Astrocyte of the cerebellum (primary cell): ENCODE results near the gene MORC2.

Source experiments
- DNase-seq: peaks from one replicate; pipeline ENCODE4 v3.0.0-alpha.2; 2011; ENCODE audit warnings: low read depth
- H3K4me3 ChIP-seq: 2 replicates; pipeline ENCODE4 v1.5.1; 2011; ENCODE audit warnings: mild to moderate bottlenecking, low read depth, low read length, moderate library complexity
- CTCF ChIP-seq: IDR thresholded peaks from 2 replicates; pipeline ENCODE4 v1.5.1; 2012; ENCODE audit warnings: low read length, low read depth, moderate library complexity, mild to moderate bottlenecking; ENCODE audit errors: missing control alignments
- in situ Hi-C: cut with HindIII; loops from 2 replicates; pipeline ENCODE4 v1.10.0; 2017; ENCODE audit warnings: low sequenced_read_pairs

Gene MORC2

DNA sequence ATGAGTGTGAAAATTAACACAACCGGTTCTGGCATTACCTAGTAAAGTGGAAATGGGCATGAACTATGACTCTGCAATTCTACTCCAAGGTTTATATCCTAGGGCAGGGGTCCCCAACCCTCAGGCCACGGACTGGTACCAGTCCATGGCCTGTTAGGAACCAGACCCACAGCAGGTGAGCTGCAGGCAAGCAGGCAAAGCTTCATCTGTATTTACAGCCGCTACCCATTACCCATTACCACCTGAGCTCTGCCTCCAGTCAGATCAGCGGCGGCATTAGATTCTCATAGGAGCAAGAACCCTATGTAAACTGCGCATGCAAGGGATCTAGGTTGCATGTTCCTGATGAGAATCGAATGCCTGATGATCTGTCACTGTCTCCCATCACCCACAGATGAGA is 49.8 kb downstream of the MORC2 start:
- in situ Hi-C loops = no loop called here
- no peak for TF ChIP-seq CTCF
- no peak overlapping the region for H3K4me3 ChIP-seq
- DNase-seq = no peak

- TF ChIP-seq CTCF = no peak
- H3K4me3 ChIP-seq = no peak overlapping the region
- DNase-seq = no peak
- in situ Hi-C loops = no loop called here
These were observed 58.2 kb downstream of the MORC2 start for GRCh38 chr22:30910358-30910757.

DNA sequence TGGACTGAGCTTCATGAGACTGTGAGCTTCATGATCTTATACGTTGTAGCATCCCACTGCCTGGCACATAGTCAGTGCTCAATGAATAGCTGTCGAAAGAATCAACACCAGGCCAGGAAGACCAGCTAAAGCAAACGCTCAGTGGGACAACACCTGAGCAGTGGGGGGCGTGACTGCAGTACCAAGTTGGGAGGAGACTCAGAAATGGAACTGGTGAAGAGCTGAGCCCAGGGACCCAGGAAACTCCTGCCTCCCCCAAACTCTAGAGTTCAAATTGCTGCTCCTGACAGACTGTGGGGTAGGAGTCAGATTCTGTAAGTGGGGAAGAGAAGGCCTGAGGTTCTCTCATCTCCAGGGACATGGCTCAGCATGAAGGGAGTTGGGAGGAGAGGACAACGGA is 59.3 kb downstream of the MORC2 start:
- no peak for DNase-seq
- in situ Hi-C loops = no loop called here
- H3K4me3 ChIP-seq = no peak overlapping the region
- TF ChIP-seq CTCF = no peak

- in situ Hi-C loops = no loop called here
- no peak for TF ChIP-seq CTCF
- no peak overlapping the region for H3K4me3 ChIP-seq
- DNase-seq = no peak
These were observed 60.5 kb downstream of the MORC2 start for GRCh38 chr22:30908051-30908461.

DNA sequence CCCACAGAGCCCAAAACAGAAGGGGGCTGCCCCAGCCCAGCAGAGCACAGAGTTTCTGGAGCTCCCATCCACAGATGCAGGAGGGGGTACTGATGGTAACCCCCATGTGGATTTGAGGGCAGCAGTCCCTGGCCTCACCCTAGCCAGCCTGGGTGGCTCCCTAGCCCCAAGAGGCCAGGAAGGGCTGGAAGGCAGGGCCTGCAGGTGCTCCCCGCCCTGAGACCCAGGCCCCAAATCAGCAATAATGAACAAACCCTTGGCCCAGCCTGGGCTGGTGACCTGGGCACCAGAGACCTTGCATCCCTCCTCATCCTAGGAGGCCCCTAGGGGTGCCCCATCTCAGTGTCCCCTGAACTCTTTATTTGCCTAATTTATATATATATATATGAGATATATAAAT is 61.6 kb downstream of the MORC2 start:
- in situ Hi-C loops = no loop called here
- no peak overlapping the region for H3K4me3 ChIP-seq
- no peak for DNase-seq
- TF ChIP-seq CTCF = no peak

DNA sequence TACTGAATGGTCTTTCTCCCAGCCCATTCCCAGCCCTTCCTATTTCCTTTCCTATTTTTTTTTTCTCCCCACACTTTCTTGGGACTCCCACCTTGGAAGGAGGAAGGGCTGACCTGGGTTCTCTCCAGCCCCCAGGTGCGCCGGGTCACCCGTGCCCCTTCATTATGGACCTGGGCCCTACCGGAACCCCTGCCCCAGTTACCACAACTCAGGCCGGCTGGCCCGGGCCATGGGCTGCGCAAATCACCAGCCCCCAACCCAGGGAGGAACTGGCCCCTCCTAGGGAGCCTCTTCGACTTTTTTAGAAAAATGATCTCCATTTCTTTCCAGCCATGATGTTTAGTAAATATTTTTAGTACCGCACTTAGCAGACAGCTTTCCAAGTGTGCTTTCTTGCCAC is 62.2 kb downstream of the MORC2 start:
- no peak overlapping the region for H3K4me3 ChIP-seq
- no peak for DNase-seq
- no peak for TF ChIP-seq CTCF
- in situ Hi-C loops = no loop called here
